IMR-90 (cell line): ENCODE results near the gene THOC6.

ENCODE experiments used
- BHLHE40 ChIP-seq: fragments of 150-350 bp; IDR thresholded peaks from 2 replicates; pipeline ENCODE4 v1.6.1; 2016; ENCODE audit warnings: mild to moderate bottlenecking, low read depth, low read length
- CEBPB ChIP-seq: IDR thresholded peaks from 2 replicates; pipeline ENCODE4 v1.6.1; 2012; ENCODE audit warnings: low read depth, low read length, improper control_type of control experiment
- FOS ChIP-seq: fragments of 150-350 bp; IDR thresholded peaks from 2 replicates; pipeline ENCODE4 v1.6.1; 2016; ENCODE audit warnings: low read depth, low read length
- MAFK ChIP-seq: IDR thresholded peaks from 2 replicates; pipeline ENCODE4 v1.6.1; 2012; ENCODE audit warnings: low read depth, low read length, improper control_type of control experiment
- MAZ ChIP-seq: IDR thresholded peaks from 2 replicates; pipeline ENCODE4 v1.6.1; 2012; ENCODE audit warnings: low read depth, mild to moderate bottlenecking, low read length, improper control_type of control experiment, moderate library complexity, borderline replicate concordance
- MXI1 ChIP-seq: IDR thresholded peaks from 2 replicates; pipeline ENCODE4 v1.6.1; 2012; ENCODE audit warnings: low read depth, mild to moderate bottlenecking, low read length, moderate library complexity, borderline replicate concordance
- NFE2L2 ChIP-seq: fragments of 150-350 bp; IDR thresholded peaks from 2 replicates; pipeline ENCODE4 v1.6.1; 2016; ENCODE audit warnings: low read depth, mild to moderate bottlenecking, low read length
- POLR2A ChIP-seq: IDR thresholded peaks from 2 replicates; pipeline ENCODE4 v1.6.1; 2012; ENCODE audit warnings: mild to moderate bottlenecking, low read depth, low read length
- RAD21 ChIP-seq: IDR thresholded peaks from 2 replicates; pipeline ENCODE4 v1.6.1; 2012; ENCODE audit warnings: low read length, improper control_type of control experiment
- TF ChIP-seq, protein P1 (sequence below): conservative IDR thresholded peaks from 2 replicates; pipeline ENCODE4 v1.5.1; 2012; ENCODE audit warnings: mild to moderate bottlenecking, low read depth, low read length, improper control_type of control experiment
- TF ChIP-seq, protein P2 (sequence below): fragments of 150-350 bp; IDR thresholded peaks from 2 replicates; pipeline ENCODE4 v1.6.1; 2017; ENCODE audit warnings: mild to moderate bottlenecking, antibody characterized with exemption, low read length, low read depth

DNA sequence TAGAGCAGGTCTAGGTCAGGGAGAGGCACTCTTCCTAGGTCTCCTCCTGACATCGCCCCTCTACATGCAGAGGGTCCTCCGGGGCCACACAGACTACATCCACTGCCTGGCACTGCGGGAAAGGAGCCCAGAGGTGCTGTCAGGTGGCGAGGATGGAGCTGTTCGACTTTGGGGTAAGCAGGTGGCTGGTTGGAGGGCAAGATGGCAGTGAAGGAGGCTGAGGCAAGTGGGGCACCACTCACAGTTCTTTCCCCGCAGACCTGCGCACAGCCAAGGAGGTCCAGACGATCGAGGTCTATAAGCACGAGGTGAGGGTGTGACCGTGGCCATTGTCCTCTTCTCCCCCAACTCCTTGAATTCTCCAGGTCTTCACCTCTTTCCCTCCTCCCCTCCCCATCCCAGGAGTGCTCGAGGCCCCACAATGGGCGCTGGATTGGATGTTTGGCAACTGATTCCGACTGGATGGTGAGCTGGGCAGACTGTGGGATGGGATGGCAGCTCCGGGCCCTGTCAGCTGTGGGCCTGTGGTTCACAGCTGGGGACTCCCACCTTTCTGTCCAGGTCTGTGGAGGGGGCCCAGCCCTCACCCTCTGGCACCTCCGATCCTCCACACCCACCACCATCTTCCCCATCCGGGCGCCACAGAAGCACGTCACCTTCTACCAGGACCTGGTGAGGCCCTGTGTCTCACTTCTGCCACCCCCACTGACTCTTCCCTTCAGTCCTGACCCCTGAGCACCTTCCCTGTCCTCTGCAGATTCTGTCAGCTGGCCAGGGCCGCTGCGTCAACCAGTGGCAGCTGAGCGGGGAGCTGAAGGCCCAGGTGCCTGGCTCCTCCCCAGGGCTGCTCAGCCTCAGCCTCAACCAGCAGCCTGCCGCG lies 3.0 kb downstream of the THOC6 start:
- TF ChIP-seq, protein P1, sequence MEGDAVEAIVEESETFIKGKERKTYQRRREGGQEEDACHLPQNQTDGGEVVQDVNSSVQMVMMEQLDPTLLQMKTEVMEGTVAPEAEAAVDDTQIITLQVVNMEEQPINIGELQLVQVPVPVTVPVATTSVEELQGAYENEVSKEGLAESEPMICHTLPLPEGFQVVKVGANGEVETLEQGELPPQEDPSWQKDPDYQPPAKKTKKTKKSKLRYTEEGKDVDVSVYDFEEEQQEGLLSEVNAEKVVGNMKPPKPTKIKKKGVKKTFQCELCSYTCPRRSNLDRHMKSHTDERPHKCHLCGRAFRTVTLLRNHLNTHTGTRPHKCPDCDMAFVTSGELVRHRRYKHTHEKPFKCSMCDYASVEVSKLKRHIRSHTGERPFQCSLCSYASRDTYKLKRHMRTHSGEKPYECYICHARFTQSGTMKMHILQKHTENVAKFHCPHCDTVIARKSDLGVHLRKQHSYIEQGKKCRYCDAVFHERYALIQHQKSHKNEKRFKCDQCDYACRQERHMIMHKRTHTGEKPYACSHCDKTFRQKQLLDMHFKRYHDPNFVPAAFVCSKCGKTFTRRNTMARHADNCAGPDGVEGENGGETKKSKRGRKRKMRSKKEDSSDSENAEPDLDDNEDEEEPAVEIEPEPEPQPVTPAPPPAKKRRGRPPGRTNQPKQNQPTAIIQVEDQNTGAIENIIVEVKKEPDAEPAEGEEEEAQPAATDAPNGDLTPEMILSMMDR = no peak
- no peak for TF ChIP-seq CEBPB
- TF ChIP-seq, protein P2, sequence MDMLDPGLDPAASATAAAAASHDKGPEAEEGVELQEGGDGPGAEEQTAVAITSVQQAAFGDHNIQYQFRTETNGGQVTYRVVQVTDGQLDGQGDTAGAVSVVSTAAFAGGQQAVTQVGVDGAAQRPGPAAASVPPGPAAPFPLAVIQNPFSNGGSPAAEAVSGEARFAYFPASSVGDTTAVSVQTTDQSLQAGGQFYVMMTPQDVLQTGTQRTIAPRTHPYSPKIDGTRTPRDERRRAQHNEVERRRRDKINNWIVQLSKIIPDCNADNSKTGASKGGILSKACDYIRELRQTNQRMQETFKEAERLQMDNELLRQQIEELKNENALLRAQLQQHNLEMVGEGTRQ = no peak
- no peak for TF ChIP-seq RAD21
- TF ChIP-seq POLR2A = peak; percentile 75
- no peak for TF ChIP-seq FOS
- TF ChIP-seq MXI1 = no peak
- TF ChIP-seq MAFK = no peak
- no peak for TF ChIP-seq BHLHE40
- TF ChIP-seq MAZ = no peak
- no peak for TF ChIP-seq NFE2L2
